ENCODE measurements around the gene DLST.

Gene DLST

DNA sequence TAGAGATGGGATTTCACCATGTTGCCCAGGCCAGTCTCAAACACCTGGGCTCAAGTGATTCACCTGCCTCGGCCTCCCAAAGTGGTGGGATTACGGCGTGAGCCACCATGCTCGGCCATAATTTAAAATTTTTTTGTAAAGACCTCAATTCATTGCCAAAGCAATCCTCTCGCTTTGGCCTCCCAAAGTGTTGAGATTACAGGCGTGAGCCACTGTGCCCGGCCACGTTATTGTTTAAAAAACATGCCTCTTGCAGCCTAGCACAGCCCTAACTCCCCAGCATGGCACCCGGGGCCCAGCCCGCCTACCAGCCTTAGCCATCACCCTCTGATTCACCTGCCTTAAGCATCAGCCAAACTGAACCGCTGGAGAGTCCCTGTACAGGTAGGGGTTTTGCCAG is 54.4 kb downstream of the DLST start:
- H3K4me3 ChIP-seq (replicated peaks; ENCODE audit: low read depth, low read length): no peak overlapping the region
- TF ChIP-seq, protein P1, sequence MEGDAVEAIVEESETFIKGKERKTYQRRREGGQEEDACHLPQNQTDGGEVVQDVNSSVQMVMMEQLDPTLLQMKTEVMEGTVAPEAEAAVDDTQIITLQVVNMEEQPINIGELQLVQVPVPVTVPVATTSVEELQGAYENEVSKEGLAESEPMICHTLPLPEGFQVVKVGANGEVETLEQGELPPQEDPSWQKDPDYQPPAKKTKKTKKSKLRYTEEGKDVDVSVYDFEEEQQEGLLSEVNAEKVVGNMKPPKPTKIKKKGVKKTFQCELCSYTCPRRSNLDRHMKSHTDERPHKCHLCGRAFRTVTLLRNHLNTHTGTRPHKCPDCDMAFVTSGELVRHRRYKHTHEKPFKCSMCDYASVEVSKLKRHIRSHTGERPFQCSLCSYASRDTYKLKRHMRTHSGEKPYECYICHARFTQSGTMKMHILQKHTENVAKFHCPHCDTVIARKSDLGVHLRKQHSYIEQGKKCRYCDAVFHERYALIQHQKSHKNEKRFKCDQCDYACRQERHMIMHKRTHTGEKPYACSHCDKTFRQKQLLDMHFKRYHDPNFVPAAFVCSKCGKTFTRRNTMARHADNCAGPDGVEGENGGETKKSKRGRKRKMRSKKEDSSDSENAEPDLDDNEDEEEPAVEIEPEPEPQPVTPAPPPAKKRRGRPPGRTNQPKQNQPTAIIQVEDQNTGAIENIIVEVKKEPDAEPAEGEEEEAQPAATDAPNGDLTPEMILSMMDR (IDR thresholded peaks at IDR 0.05; ENCODE audit: low read length, missing control alignments): no peak
- no peak for DNase-seq (ENCODE audit: low read depth)

DNA sequence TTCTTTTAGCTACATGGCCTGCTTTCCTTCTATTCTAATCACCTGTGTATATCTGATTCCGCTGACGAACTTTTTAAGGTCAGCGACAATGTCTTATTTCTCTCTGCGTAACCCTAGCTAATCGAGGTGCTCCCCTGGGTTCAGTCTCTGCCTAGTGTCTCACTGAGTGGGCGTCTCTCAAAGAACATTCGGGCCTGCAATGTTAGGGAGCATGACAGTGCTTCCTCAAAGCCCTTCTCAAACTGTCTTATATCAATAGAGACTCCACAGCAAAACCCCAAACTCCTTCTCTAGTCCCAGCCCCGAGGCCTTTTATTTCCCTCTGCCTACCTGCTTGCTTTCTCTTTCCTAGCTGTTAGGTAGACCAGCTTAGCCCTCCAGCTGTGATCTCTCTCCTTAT is 55.0 kb downstream of the DLST start:
- TF ChIP-seq, protein P1 (IDR thresholded peaks at IDR 0.05; ENCODE audit: low read length, missing control alignments): no peak

DNA sequence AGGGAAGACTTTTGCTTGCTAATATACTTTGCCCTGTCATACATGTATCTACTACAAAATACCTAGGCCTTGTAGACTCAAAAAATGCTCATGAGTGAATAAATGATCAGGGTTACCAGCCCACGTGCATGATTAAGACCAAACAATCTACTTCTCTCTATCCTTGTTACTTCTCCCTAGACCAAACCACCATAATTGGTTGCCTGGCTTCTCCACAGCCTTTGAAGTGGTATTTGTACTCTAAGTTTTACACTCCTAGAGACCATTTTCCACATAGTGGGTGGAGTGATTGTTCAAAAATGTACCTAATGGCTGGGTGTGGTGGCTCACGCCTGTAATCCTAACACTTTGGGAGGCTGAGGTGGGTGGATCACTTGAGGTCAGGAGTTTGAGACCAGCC is 55.5 kb downstream of the DLST start:
- TF ChIP-seq, protein P1 (IDR thresholded peaks at IDR 0.05; ENCODE audit: low read length, missing control alignments): no peak
- no peak overlapping the region for H3K4me3 ChIP-seq (replicated peaks; ENCODE audit: low read depth, low read length)
- DNase-seq (ENCODE audit: low read depth): no peak

More for the DNA sequence above, 55.0 kb downstream of the DLST start:
- H3K4me3 ChIP-seq (replicated peaks; ENCODE audit: low read depth, low read length): no peak overlapping the region
- no peak for DNase-seq (ENCODE audit: low read depth)

DNA sequence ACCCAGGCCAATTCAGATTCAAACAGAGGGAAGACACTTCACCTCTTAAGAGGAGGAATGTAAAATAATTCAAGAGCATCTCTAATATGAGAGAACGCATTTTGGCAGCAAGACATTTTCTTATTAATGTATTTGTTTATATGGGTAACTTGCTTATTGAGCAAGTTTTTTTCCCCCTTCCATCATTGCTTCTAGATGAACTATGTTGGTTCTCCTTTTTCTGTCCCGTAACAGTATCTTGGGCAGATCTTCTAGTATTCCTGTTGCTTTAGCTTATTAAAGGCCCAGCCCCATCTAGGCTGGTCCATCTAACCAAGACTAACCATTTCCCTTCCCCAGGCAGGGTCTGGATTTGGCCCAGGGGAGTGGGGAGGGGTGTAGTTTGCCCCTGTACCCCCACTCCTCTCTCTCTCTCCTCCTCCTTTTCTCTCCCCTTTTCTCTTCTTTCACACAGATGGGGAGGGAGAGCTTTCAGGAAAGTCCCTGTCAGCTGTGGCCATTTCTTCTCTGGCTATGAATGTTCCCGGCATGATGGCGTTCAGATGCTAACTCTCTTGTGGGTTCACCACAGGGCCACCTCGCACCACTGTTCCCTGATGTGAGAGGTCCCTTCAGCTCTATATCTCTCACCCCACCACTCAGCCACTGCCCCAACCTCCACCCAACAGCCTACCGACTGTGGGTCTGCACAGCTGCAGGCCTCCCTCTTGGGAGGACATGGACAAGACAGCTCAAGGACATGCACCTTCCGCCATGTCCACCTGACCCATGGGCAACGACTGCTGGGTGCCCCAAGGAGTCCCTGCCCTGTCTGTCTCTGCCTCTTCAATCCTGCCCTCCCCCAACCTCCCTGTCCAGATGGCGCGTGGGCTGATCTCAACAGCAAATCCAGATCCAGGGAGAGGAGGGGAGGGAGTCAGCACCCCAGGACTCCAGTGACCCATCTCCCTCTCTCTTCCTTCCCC is 57.1 kb downstream of the DLST start:
- H3K4me3 ChIP-seq (replicated peaks; ENCODE audit: low read depth, low read length): no peak overlapping the region
- no peak for DNase-seq (ENCODE audit: low read depth)
- TF ChIP-seq, protein P1 (IDR thresholded peaks at IDR 0.05; ENCODE audit: low read length, missing control alignments): no peak

DNA sequence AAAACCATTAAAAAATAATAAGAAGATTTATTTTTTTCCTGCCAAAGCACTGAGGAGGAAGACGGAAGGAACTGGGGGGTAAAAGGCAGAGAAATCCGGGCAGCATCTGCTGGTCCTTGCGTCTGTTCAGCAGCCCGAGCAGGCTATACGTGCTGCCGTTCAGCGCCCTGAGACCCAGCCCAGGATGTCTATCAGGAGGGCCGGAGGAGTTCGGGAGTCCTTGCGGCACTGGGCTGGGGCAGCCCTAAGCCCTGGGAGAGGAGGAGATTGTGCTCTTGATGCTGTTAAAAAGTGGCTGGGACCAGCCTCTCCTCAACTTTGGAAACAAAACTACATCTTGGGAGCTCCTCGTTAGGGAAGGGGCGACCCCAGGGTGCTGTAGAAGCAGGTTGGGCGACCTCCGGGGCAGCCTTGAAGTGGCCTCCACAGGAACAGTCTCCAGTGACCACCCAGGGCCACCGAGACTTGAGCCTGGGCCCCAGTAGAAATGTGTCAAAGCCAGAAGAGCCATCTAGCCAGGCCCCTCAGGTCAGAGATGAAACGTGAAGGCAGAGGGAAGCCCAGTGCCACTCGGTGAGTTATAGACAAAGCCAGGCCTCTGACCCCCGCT is 59.3 kb downstream of the DLST start:
- H3K4me3 ChIP-seq (replicated peaks; ENCODE audit: low read depth, low read length): no peak overlapping the region
- DNase-seq (ENCODE audit: low read depth): no peak

DNA sequence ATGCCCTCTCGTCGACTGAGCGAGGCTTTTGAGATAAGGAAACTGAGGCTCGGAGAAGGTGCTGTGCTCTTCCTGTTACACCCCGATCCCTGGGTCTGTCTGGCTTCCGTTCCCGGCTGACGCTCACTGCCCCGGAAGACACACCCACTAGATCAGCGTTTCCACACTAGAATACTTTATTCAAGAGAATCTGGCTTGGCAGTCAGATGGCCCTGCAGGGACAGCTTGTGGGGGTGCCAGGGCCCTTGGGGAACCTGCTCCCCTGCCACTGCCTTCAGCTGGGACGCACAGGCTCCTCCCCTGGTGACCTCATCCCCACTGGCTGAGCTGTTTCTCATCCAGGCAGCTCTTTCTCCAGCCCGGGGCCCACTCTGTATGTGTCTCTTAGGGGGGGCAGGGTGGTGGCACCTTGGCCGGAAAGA is 60.0 kb downstream of the DLST start:
- DNase-seq (ENCODE audit: low read depth): peak; percentile 33
- TF ChIP-seq, protein P1 (IDR thresholded peaks at IDR 0.05; ENCODE audit: low read length, missing control alignments): no peak
- H3K4me3 ChIP-seq (replicated peaks; ENCODE audit: low read depth, low read length): no peak overlapping the region

More for the DNA sequence above, 59.3 kb downstream of the DLST start:
- TF ChIP-seq, protein P1 (IDR thresholded peaks at IDR 0.05; ENCODE audit: low read length, missing control alignments): no peak

Data from fibroblast of pulmonary artery (primary cell).